Left ventricle myocardium inferior (tissue), 1 donor: ENCODE measurements around the gene FRYL. TPM values are rescaled to one million over a fixed set of nuclear protein-coding genes. Genes with fewer than 3 reads are reported as not detected.
A peak's percentile ranks its signal among the peaks of the same experiment; 100 is the strongest.

ENCODE experiments used
- DNase-seq: peaks from one replicate; pipeline ENCODE4 v3.0.0-alpha.2; 2020
- H3K27ac ChIP-seq: fragments of 200-600 bp; replicated peaks from 2 replicates; pipeline ENCODE4 v1.8.0; 2021
- H3K27me3 ChIP-seq: fragments of 200-600 bp; 2 replicates; pipeline ENCODE4 v1.8.0; 2021; ENCODE audit warnings: low read depth
- H3K36me3 ChIP-seq: fragments of 200-600 bp; 2 replicates; pipeline ENCODE4 v1.8.0; 2021
- H3K4me1 ChIP-seq: fragments of 200-600 bp; 2 replicates; pipeline ENCODE4 v1.8.0; 2021
- H3K4me3 ChIP-seq: fragments of 200-600 bp; 2 replicates; pipeline ENCODE4 v1.8.0; 2021; ENCODE audit warnings: mild to moderate bottlenecking, moderate library complexity
- H3K9me3 ChIP-seq: fragments of 200-600 bp; replicated peaks from 2 replicates; pipeline ENCODE4 v1.8.0; 2021
- intact Hi-C: fragments of 100-400 bp; cut with micrococcal nuclease; formaldehyde crosslinking; loops from one replicate; pipeline ENCODE4 v1.11.0; 2022
- total RNA-seq: library from RNA; stranded (reverse); fragmentation: NEBNext Ultra II Directional; extraction: Animal tissue kit (Norgen Biotek cat#: 25700); gene quantifications from one replicate; pipeline ENCODE4 v1.2.1, GENCODE V29; 2021
- TF ChIP-seq, protein P1 (sequence below): fragments of 200-600 bp; IDR thresholded peaks from 2 replicates; pipeline ENCODE4 v1.8.0; 2021; ENCODE audit warnings: antibody characterized with exemption, mild to moderate bottlenecking, borderline replicate concordance
- donor health status: DM: no; HTN: yes; CAD: no; lungs with severe emphysema.

The FRYL gene
- total RNA-seq, 1 donor from 2014 or later = 33.2 TPM

DNA sequence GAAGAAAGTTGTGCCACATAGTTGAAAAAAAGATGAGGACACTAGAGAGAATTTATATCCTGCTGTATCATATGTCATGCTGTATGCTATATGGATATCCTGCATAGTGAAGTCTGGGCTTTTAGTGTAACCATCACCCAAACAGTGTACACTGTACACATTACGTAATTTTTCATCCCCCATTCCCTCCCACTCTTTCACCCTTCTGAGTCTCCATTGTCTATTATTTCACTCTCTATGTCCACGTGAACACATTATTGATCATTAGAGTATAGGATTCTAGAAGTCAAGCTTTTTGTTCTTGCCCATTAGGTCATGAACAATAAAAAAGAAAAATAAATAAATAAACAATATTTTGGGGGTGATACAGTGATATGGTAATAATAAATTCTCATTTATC is 18.0 kb upstream of the FRYL start:
- H3K27ac ChIP-seq = no peak overlapping the region
- H3K9me3 ChIP-seq = no peaks in the 10 kb centered on the region
- peaks cover 30% of the 10 kb centered on the region for H3K4me1 ChIP-seq
- TF ChIP-seq, protein P1, sequence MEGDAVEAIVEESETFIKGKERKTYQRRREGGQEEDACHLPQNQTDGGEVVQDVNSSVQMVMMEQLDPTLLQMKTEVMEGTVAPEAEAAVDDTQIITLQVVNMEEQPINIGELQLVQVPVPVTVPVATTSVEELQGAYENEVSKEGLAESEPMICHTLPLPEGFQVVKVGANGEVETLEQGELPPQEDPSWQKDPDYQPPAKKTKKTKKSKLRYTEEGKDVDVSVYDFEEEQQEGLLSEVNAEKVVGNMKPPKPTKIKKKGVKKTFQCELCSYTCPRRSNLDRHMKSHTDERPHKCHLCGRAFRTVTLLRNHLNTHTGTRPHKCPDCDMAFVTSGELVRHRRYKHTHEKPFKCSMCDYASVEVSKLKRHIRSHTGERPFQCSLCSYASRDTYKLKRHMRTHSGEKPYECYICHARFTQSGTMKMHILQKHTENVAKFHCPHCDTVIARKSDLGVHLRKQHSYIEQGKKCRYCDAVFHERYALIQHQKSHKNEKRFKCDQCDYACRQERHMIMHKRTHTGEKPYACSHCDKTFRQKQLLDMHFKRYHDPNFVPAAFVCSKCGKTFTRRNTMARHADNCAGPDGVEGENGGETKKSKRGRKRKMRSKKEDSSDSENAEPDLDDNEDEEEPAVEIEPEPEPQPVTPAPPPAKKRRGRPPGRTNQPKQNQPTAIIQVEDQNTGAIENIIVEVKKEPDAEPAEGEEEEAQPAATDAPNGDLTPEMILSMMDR = no peak
- H3K36me3 ChIP-seq = no peaks in the 10 kb centered on the region
- no peak overlapping the region for H3K4me3 ChIP-seq
- H3K27me3 ChIP-seq = no peaks in the 10 kb centered on the region
- no peak for DNase-seq
- intact Hi-C loops = no loop called here

DNA sequence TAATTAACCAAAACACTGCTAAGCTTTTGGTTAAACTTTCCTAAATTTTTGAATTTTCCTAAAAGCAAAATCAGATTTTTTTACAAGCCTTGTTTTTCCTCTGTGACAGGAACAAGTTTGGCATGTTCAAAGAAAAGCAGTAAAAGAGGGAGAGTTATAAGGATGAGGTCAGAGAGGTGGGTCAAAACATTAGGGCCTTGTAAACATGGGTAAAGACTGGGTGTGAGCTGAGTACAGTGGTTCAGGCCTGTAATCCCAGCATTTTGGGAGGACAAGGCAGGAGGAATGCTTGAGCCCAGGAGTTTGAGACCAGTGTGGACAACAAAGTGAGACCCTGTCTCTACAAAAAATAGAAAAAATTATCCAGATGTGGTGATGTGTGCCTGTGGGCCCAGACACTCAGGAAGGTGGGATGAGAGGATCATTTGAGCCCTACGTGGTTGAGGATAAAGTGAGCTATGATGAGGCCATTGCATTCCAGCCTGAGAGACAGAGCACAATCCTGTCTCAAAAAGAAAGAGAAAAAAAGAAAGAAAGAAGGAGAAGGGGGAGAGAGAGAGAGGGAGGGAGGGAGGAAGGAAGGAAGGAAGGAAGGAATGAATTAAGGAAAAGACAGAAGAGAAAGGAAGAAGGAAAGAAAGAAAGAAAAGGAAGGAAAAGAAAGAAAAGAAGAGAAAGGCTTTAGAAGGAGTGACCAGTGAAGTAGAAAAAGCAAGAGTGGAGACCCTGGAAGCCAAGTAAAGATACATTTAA is 17.0 kb upstream of the FRYL start:
- H3K9me3 ChIP-seq = no peaks in the 10 kb centered on the region
- no peak overlapping the region for H3K4me3 ChIP-seq
- no peaks in the 10 kb centered on the region for H3K36me3 ChIP-seq
- DNase-seq = no peak
- H3K27ac ChIP-seq = no peak overlapping the region
- intact Hi-C loops = no loop called here
- H3K27me3 ChIP-seq = no peaks in the 10 kb centered on the region
- peaks cover 30% of the 10 kb centered on the region for H3K4me1 ChIP-seq
- TF ChIP-seq, protein P1 = no peak

DNA sequence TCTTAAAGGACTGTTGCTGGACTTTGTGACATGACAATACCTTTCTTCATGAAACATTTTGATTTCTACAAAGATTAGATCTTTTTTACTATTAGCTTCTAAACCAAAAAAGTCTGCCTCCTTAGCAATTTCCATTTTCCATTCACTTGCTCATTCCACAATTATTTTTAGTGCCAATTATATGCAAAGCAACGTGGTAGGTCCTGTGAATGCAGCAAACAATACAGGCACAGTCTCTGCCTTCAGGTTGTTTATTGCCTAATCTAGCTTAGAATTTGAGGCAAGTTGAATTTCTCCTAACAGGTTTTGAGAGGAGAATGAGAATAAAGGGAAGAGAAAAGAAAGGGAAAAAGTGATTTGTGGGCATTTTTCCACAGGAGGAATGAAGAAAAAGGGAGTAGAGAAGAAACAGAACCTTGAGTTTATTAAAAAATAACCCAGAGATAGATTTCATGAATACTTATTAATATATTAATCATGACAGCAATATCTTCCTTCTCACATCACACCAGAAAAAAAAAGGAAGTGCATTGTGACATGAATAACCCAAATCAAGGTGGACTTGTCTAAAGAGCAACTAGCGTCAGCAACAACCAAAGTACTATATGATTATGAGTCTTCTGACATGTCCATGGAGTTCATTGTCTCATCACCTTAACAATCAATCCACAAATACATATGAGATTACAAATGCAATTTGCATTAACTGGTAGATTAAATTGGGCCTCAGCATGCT is 16.3 kb upstream of the FRYL start:
- intact Hi-C loops = no loop called here

DNA sequence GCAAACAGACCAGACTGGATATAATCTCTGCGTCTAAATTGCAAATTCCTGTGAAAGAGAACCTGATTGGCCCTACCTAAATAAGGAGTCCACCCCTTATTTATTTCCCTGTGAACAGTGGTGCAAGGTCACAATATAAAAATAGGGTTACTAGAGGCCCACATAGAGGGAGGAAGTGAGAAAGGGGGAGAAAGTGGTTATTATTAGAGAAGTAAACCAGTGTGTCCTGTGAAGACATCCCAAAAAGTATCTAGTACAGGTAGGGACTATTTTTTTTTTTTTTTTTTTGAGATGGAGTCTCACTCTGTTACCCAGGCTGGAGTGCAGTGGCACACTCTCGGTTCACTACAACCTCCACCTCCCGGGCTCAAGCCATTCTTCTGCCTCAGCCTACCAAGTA is 15.0 kb upstream of the FRYL start:
- Histone ChIP-seq H3K4me1 (peaks cover 24% of the 10 kb centered on the region), H3K4me3 (no peak overlapping the region), H3K36me3 (no peaks in the 10 kb centered on the region), H3K27ac (no peak overlapping the region), H3K27me3 (no peaks in the 10 kb centered on the region), H3K9me3 (no peaks in the 10 kb centered on the region)
- intact Hi-C loops = no loop called here
- DNase-seq = no peak
- TF ChIP-seq, protein P1 = no peak

More for the DNA sequence above, 16.3 kb upstream of the FRYL start:
- no peaks in the 10 kb centered on the region for H3K36me3 ChIP-seq
- H3K27me3 ChIP-seq = no peaks in the 10 kb centered on the region
- TF ChIP-seq, protein P1 = no peak
- H3K9me3 ChIP-seq = no peaks in the 10 kb centered on the region
- H3K4me3 ChIP-seq = no peak overlapping the region
- H3K27ac ChIP-seq = no peak overlapping the region
- peaks cover 28% of the 10 kb centered on the region for H3K4me1 ChIP-seq
- DNase-seq = no peak

DNA sequence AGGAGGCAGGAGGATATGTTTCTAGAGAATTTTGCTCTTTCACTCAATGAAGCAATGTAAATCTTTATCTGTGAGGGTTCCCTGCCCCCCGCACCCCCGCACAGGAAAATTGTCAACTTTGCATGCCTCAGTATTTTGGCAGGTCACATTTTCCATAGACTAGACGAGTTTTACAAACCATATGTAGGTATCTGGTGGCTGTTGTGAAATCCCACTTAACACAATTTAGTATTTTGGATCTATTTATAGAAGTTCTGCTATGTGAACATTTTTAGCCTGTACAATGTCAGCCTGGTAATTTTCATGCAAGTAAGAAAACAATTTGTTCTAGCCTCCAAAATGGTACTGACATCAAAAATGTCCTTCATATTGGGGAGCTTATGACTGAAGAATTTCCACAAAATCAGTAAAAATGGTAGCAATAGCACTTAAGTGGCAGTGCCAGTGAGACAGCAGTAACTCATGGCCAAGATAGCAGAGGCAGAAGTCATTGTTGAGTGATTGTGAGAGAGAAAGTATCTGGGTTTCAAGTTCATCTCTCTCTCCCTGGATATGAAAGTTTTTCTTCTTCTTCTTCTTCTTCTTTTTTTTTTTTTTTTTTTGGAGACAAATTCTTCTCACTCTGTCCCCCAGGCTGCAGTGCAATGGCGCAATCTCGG is 12.4 kb upstream of the FRYL start:
- TF ChIP-seq, protein P1 = no peak
- H3K9me3 ChIP-seq = no peaks in the 10 kb centered on the region
- H3K4me1 ChIP-seq = peaks cover 15% of the 10 kb centered on the region
- no peaks in the 10 kb centered on the region for H3K36me3 ChIP-seq
- no peak overlapping the region for H3K4me3 ChIP-seq
- H3K27ac ChIP-seq = peak overlapping the region; percentile 28
- intact Hi-C loops = no loop called here
- H3K27me3 ChIP-seq = no peaks in the 10 kb centered on the region
- no peak for DNase-seq
